Measurements from ENCODE around the gene CTAGE9.

DNA sequence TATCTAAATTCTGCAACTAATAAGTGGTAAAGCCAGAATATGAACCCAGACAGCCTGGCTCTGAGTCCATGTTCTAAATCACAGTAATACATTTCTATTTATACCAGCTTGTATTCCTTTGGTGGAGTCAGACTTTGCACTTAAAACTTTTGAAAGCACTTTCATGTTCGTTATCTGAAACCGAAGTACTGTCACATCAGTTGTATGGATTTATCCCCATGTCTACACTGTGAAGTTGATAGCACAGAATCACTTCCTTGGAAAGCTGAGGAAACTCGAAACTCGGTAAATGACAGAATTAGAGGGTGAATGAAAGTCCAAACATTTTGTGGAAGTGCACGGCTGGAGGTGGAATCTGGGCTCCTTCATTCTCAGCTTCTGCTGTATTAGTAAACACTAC lies 28.3 kb upstream of the CTAGE9 start:
- TF ChIP-seq, protein P1, sequence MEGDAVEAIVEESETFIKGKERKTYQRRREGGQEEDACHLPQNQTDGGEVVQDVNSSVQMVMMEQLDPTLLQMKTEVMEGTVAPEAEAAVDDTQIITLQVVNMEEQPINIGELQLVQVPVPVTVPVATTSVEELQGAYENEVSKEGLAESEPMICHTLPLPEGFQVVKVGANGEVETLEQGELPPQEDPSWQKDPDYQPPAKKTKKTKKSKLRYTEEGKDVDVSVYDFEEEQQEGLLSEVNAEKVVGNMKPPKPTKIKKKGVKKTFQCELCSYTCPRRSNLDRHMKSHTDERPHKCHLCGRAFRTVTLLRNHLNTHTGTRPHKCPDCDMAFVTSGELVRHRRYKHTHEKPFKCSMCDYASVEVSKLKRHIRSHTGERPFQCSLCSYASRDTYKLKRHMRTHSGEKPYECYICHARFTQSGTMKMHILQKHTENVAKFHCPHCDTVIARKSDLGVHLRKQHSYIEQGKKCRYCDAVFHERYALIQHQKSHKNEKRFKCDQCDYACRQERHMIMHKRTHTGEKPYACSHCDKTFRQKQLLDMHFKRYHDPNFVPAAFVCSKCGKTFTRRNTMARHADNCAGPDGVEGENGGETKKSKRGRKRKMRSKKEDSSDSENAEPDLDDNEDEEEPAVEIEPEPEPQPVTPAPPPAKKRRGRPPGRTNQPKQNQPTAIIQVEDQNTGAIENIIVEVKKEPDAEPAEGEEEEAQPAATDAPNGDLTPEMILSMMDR (conservative IDR thresholded peaks at IDR 0.05; ENCODE audit: low read length): no peak
- TF ChIP-seq EZH2phosphoT487 (IDR thresholded peaks at IDR 0.05; ENCODE audit: borderline replicate concordance): no peak
